CD8-positive, alpha-beta memory T cell (primary cell): Measurements from ENCODE around the gene NIT1. TPM values are rescaled to one million over a fixed set of nuclear protein-coding genes. Genes with fewer than 3 reads are reported as not detected.
A peak's percentile ranks its signal among the peaks of the same experiment; 100 is the strongest.

Source experiments
- CTCF ChIA-PET: fragments of 350-600 bp; sonication (Branson Sonifier 250); formaldehyde crosslinking; loops from one replicate; lab custom pipeline; 2021; ENCODE audit warnings: antibody characterized with exemption; lab: Charles Lee
- POLR2A ChIA-PET: fragments of 350-600 bp; sonication (Branson Sonifier 250); formaldehyde crosslinking; loops from one replicate; lab custom pipeline; 2021; ENCODE audit warnings: antibody characterized with exemption; lab: Charles Lee
- DNase-seq, 5 donors: peaks; one replicate each; pipeline versions ENCODE4 v3.0.0 to v3.0.0-alpha.2; 2020 to 2022; ENCODE audit warnings: mixed read lengths in 1 of 5
- H3K27ac ChIP-seq: one replicate; pipeline ENCODE4 v1.7.0; 2013; ENCODE audit warnings: low read depth, mild to moderate bottlenecking, low read length, moderate library complexity
- H3K27me3 ChIP-seq: 2 replicates; pipeline ENCODE4 v1.7.0; 2013; ENCODE audit warnings: low read length, mild to moderate bottlenecking; ENCODE audit not compliant: insufficient read depth, poor library complexity, severe bottlenecking
- H3K36me3 ChIP-seq: 2 replicates; pipeline ENCODE4 v1.7.0; 2013; ENCODE audit warnings: mild to moderate bottlenecking, low read length, moderate library complexity; ENCODE audit not compliant: insufficient read depth
- H3K4me1 ChIP-seq: 2 replicates; pipeline ENCODE4 v1.7.0; 2013; ENCODE audit warnings: mild to moderate bottlenecking, low read length, moderate library complexity; ENCODE audit not compliant: insufficient read depth
- H3K4me3 ChIP-seq: 2 replicates; pipeline ENCODE4 v1.7.0; 2013; ENCODE audit warnings: mild to moderate bottlenecking, low read length
- H3K9me3 ChIP-seq: 2 replicates; pipeline ENCODE4 v1.7.0; 2013; ENCODE audit warnings: mild to moderate bottlenecking, low read length
- H3K27ac Mint-ChIP-seq, 8 donors: one replicate each; pipeline ENCODE4 v1.8.0; 2020 to 2021; ENCODE audit warnings: mixed read lengths in 8 of 8, mild to moderate bottlenecking in 6 of 8, inconsistent platforms in 3 of 8, moderate library complexity in 3 of 8
- H3K27me3 Mint-ChIP-seq, 2 donors: one replicate each; pipeline ENCODE4 v1.8.0; 2020 to 2021; ENCODE audit warnings: mixed read lengths in 2 of 2, mild to moderate bottlenecking in 1 of 2, moderate library complexity in 1 of 2
- H3K36me3 Mint-ChIP-seq, 3 donors: one replicate each; pipeline ENCODE4 v1.8.0; 2020 to 2021; ENCODE audit warnings: mixed read lengths in 3 of 3, inconsistent platforms in 1 of 3, mild to moderate bottlenecking in 1 of 3
- H3K4me1 Mint-ChIP-seq, 3 donors: one replicate each; pipeline ENCODE4 v1.8.0; 2020 to 2021; ENCODE audit warnings: mixed read lengths in 3 of 3, inconsistent platforms in 1 of 3, mild to moderate bottlenecking in 1 of 3
- H3K4me3 Mint-ChIP-seq, 7 donors: one replicate each; pipeline ENCODE4 v1.8.0; 2020 to 2021; ENCODE audit warnings: mixed read lengths in 7 of 7, mild to moderate bottlenecking in 6 of 7, moderate library complexity in 4 of 7, inconsistent platforms in 2 of 7
- H3K9me3 Mint-ChIP-seq, 5 donors: one replicate each; pipeline ENCODE4 v1.8.0; 2020 to 2022; ENCODE audit warnings: mixed read lengths in 5 of 5, mild to moderate bottlenecking in 3 of 5, moderate library complexity in 2 of 5, inconsistent platforms in 1 of 5
- polyA plus RNA-seq: library from polyadenylated mRNA; unstranded; fragments of 300-500 nt; fragmentation: Illumina TruSeq; gene quantifications from one replicate; pipeline ENCODE4 v1.2.3, GENCODE V29; 2021
- total RNA-seq, 2 experiments: library from RNA; stranded (reverse); gene quantifications; one replicate each; pipeline ENCODE4 v1.2.3, GENCODE V29; 2021

The NIT1 gene
- total RNA-seq (10 to 100 TPM; 33.9 to 36.3 TPM), polyA plus RNA-seq (16.7 TPM)

DNA sequence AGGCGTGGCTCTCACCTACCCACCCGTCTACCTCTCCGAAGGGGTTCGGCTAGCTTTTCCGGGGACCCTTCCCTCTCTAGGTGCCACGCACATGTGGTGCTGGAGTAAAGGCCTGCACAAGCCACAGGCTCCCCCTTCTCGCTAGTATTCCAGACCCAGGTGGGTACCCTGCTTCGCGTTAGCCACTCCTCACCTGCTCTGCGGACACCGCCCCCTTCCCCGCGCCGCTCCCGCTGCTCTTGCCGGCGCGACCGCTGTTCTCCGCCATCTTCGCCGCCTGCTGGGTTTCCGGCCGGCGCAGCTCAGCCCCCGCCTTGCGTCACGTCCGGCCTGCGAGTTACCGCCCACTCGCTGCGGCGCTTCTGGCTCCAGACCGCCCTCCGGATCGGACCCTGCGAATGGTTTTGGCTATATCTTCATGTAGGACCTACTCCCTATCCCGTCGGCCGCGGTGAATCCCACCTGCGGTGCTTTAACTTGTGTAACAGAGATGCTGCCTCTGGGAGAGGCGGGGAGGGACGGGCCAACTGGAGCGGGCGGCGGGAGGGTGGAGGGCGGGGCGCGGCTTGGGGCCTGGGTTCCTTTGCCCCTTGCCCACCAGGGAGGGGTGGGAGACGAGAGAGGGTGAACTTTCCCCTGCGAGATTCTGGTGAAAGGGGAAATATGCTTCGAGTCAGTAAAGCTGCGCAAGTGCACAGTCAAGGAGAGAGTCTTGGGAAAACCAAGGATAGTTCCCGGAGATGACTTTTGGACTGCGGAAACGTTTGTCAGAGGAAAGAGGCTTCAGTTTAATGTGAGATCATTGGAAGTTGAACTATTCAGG, at the start of gene NIT1, which contains the start of gene PFDN2:
TSS of gene NIT1 (plus strand) at position 347 of the 823 bp plus-strand sequence. CDS start at position 419, 72 bp downstream.
TSS of gene PFDN2 (minus strand) at position 279 of the 823 bp plus-strand sequence. CDS start at position 268, 11 bp downstream.
- peak; percentile 76 to 89 (median 83) for DNase-seq
- H3K27ac Mint-ChIP-seq: peak within 1 kb of the TSS; percentile 91 to 98 (median 96)
- Histone ChIP-seq H3K4me1 (peaks cover 53% of the 10 kb centered on the region), H3K4me3 (peak within 1 kb of the TSS; percentile 98), H3K36me3 (peaks cover 23% of the 10 kb centered on the region), H3K27ac (peak within 1 kb of the TSS; percentile 98), H3K9me3 (no peaks in the 10 kb centered on the region), H3K27me3 (no peaks in the 10 kb centered on the region)
- H3K4me3 Mint-ChIP-seq: peak within 1 kb of the TSS; percentile 92 to 98 (median 94)
- no peaks in the 10 kb centered on the region for H3K9me3 Mint-ChIP-seq
- no peaks in the 10 kb centered on the region for H3K27me3 Mint-ChIP-seq
- ChIA-PET CTCF (interaction anchor here (0.6 to 2.3 kb wide), 12 partner anchors 15 to 263 kb away, joined by 3 to 7 read pairs (median 4); partner anchors contain the start of genes DEDD, KLHDC9, TSTD1 and USF1), POLR2A (interaction anchor here (0.6 to 2.3 kb wide), 9 partner anchors 14 to 856 kb away, joined by 3 to 11 read pairs (median 3); partner anchors contain the start of genes ARHGAP30, DCAF8, DEDD and KLHDC9)
- H3K4me1 Mint-ChIP-seq: peaks cover 57 to 72% (median 62%) of the 10 kb centered on the region in 3 donors
- H3K36me3 Mint-ChIP-seq: peaks cover 0 to 60% (median 6%) of the 10 kb centered on the region in 3 donors

- Histone ChIP-seq H3K4me3 (peak overlapping the region; percentile 84), H3K27me3 (no peaks in the 10 kb centered on the region), H3K9me3 (no peaks in the 10 kb centered on the region), H3K27ac (peak overlapping the region; percentile 88), H3K36me3 (no peaks in the 10 kb centered on the region), H3K4me1 (peaks cover 64% of the 10 kb centered on the region)
- ChIA-PET POLR2A (interaction anchor here (0.7 to 3.8 kb wide), 9 partner anchors 8 to 134 kb away, joined by 3 to 81 read pairs (median 5); partner anchors contain the start of genes F11R, KLHDC9, TSTD1 and USF1), CTCF (interaction anchor here (0.5 to 10.9 kb wide), 8 partner anchors 23 to 232 kb away, joined by 3 to 128 read pairs (median 4); partner anchors contain the start of genes KLHDC9, TSTD1, UFC1 and USF1)
- H3K27ac Mint-ChIP-seq: peak overlapping the region; percentile 88 to 99 (median 96)
- peaks cover 0 to 2% of the 10 kb centered on the region in 2 donors for H3K27me3 Mint-ChIP-seq
- H3K4me1 Mint-ChIP-seq: peaks cover 56 to 72% (median 71%) of the 10 kb centered on the region in 3 donors
- DNase-seq: peak; percentile 76 to 88 (median 84)
- peak overlapping the region; percentile 88 to 100 (median 100) for H3K4me3 Mint-ChIP-seq
- H3K36me3 Mint-ChIP-seq: peaks cover 0 to 50% (median 14%) of the 10 kb centered on the region in 3 donors
- no peaks in the 10 kb centered on the region for H3K9me3 Mint-ChIP-seq
Measured at GRCh38 chr1:161068306-161069234, 49.3 kb upstream of the NIT1 start.

DNA sequence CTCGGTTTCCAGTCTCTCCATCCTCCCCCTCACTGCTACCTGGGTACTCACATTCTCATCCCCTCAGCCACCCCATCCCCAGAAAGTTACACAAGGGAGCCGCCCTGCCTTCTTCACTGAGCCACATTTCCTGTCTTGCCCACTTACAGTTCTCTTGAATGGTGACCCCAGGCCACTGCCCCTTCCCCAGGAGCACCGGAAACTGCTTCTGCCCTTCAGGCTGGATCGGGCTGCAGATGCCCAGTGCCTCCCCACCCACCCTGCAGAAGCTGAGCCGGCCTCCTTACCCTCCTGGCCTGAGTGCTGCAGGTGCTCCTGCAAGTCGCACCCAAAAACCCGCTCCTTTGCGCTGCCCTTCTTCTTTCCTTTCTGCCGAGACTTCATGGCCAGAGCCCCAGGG, 48.7 kb upstream of the NIT1 start:
- CTCF ChIA-PET: interaction anchor here (0.8 to 10.9 kb wide), 8 partner anchors 24 to 232 kb away, joined by 4 to 128 read pairs (median 19); partner anchors contain the start of genes KLHDC9, TSTD1, UFC1 and USF1
- Histone ChIP-seq H3K4me3 (peak overlapping the region; percentile 84), H3K27ac (peak overlapping the region; percentile 88), H3K9me3 (no peaks in the 10 kb centered on the region), H3K4me1 (peaks cover 57% of the 10 kb centered on the region), H3K27me3 (no peaks in the 10 kb centered on the region), H3K36me3 (no peaks in the 10 kb centered on the region)
- H3K9me3 Mint-ChIP-seq: no peaks in the 10 kb centered on the region
- POLR2A ChIA-PET: interaction anchor here (0.7 to 3.8 kb wide), 14 partner anchors 8 to 156 kb away, joined by 3 to 81 read pairs (median 4); partner anchors contain the start of genes F11R, KLHDC9, NIT1 and PFDN2
- no peak for DNase-seq
- H3K4me1 Mint-ChIP-seq: peaks cover 50 to 66% (median 65%) of the 10 kb centered on the region in 3 donors
- H3K27ac Mint-ChIP-seq: peak overlapping the region; percentile 88 to 99 (median 96)
- peaks cover 0 to 43% (median 9%) of the 10 kb centered on the region in 3 donors for H3K36me3 Mint-ChIP-seq
- peaks cover 0 to 2% of the 10 kb centered on the region in 2 donors for H3K27me3 Mint-ChIP-seq
- peak overlapping the region; percentile 88 to 100 (median 100) for H3K4me3 Mint-ChIP-seq

- Histone ChIP-seq H3K4me1 (peaks cover 52% of the 10 kb centered on the region), H3K27ac (peak within 1 kb of the TSS; percentile 88), H3K4me3 (peak within 1 kb of the TSS; percentile 84), H3K36me3 (no peaks in the 10 kb centered on the region), H3K9me3 (no peaks in the 10 kb centered on the region), H3K27me3 (no peaks in the 10 kb centered on the region)
- Mint-ChIP-seq H3K27ac (peak within 1 kb of the TSS; percentile 88 to 99 (median 96)), H3K27me3 (peaks cover 0 to 2% of the 10 kb centered on the region in 2 donors), H3K9me3 (no peaks in the 10 kb centered on the region), H3K4me3 (peak within 1 kb of the TSS; percentile 88 to 100 (median 100)), H3K4me1 (peaks cover 46 to 60% (median 59%) of the 10 kb centered on the region in 3 donors), H3K36me3 (peaks cover 0 to 39% (median 6%) of the 10 kb centered on the region in 3 donors)
- peak; percentile 67 to 92 (median 88) for DNase-seq
- ChIA-PET CTCF (interaction anchor here (0.8 to 10.9 kb wide), 11 partner anchors 10 to 156 kb away, joined by 3 to 128 read pairs (median 8); partner anchors contain the start of genes KLHDC9, TOMM40L, TSTD1 and UFC1), POLR2A (interaction anchor here (0.7 to 3.8 kb wide), 12 partner anchors 9 to 156 kb away, joined by 3 to 81 read pairs (median 4); partner anchors contain the start of genes F11R, KLHDC9, NIT1 and PFDN2)
Measured at GRCh38 chr1:161069731-161070270, 48.1 kb upstream of the NIT1 start, which contains the start of gene ARHGAP30. ARHGAP30 (minus strand) TSS chr1:161069891; CDS start chr1:161069624, 267 bp downstream.

DNA sequence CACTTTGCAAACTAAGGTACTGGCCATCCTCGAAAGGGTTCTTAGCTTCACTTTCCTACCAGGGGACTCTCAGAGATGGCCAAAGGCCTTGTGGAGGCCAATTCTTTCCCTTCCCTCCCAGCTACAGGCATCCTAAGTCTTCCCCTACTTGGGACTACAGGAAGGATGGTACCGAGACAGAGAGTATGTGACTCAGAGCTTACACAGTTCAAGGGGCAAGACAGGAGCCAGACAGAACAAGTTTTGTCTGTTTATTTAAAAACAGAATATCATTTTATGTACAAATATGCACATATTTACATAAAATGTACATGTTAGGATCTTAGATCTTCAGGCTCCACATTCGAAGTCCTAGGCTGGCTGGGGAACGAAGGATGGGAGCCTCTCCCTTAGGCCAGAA, 47.1 kb upstream of the NIT1 start:
- CTCF ChIA-PET: interaction anchor here (1.0 to 10.9 kb wide), 14 partner anchors 11 to 155 kb away, joined by 3 to 128 read pairs (median 6); partner anchors contain the start of genes KLHDC9, NIT1, PFDN2 and PPOX
- no peak for DNase-seq
- peaks cover 0 to 33% (median 6%) of the 10 kb centered on the region in 3 donors for H3K36me3 Mint-ChIP-seq

DNA sequence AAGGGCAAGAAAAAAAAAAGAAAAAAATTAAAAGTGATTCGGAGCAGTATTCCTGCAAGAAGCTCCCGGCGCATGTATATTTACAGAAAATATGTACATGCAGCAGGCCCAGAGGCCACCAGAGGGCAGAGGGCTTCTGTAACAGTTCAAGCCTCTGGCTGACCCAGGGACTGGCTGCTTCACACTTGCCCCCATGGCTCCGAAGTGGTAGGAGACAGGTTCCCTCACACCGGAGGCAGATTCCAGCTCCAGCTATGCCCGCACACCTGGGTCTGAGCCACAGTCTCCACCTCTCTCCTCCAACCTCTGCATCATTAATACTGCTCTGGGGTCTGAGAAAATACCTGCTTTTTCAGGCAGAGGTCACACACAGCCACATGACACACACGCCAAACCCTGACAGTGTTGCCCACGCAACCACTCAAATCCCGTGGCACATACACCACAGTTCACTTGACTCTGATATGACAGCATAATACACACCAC, 46.0 kb upstream of the NIT1 start:
- Histone ChIP-seq H3K27me3 (no peaks in the 10 kb centered on the region), H3K4me3 (no peak overlapping the region), H3K4me1 (peaks cover 34% of the 10 kb centered on the region), H3K36me3 (no peaks in the 10 kb centered on the region), H3K9me3 (no peaks in the 10 kb centered on the region), H3K27ac (no peak overlapping the region)
- Mint-ChIP-seq H3K4me1 (peaks cover 33 to 42% (median 41%) of the 10 kb centered on the region in 3 donors), H3K4me3 (peak overlapping the region in 1 of 7 donors; percentile 59), H3K36me3 (peaks cover 0 to 25% (median 1%) of the 10 kb centered on the region in 3 donors), H3K27ac (peak overlapping the region in 7 of 8 donors; percentile 17 to 88 (median 70)), H3K27me3 (peaks cover 0 to 2% of the 10 kb centered on the region in 2 donors), H3K9me3 (no peaks in the 10 kb centered on the region)
- DNase-seq: peak in 4 of 5 donors; percentile 24 to 66 (median 41)
- ChIA-PET POLR2A (interaction anchor here (1.0 kb wide), 1 partner anchor 26 kb away, joined by 3 read pairs; no protein-coding TSS in a partner anchor), CTCF (interaction anchor here (0.6 to 10.9 kb wide), 13 partner anchors 10 to 94 kb away, joined by 3 to 128 read pairs (median 6); partner anchors contain the start of genes F11R, KLHDC9, NIT1 and PFDN2)

More for the DNA sequence above, 47.1 kb upstream of the NIT1 start:
- no peak overlapping the region for H3K4me3 ChIP-seq
- peaks cover 39 to 52% (median 52%) of the 10 kb centered on the region in 3 donors for H3K4me1 Mint-ChIP-seq
- H3K4me1 ChIP-seq: peaks cover 44% of the 10 kb centered on the region
- no peaks in the 10 kb centered on the region for H3K36me3 ChIP-seq
- H3K9me3 Mint-ChIP-seq: no peaks in the 10 kb centered on the region
- H3K4me3 Mint-ChIP-seq: peak overlapping the region in 2 of 7 donors; percentile 22 to 100
- POLR2A ChIA-PET: interaction anchor here (0.6 to 3.8 kb wide), 5 partner anchors 24 to 131 kb away, joined by 3 to 81 read pairs (median 9); partner anchors contain the start of genes F11R, KLHDC9 and USF1
- no peaks in the 10 kb centered on the region for H3K27me3 ChIP-seq
- no peaks in the 10 kb centered on the region for H3K9me3 ChIP-seq
- peaks cover 0 to 2% of the 10 kb centered on the region in 2 donors for H3K27me3 Mint-ChIP-seq
- H3K27ac ChIP-seq: no peak overlapping the region
- H3K27ac Mint-ChIP-seq: peak overlapping the region in 7 of 8 donors; percentile 88 to 99 (median 95)
